ENCODE results near the gene MAPK10.

MAPK10 gene

DNA sequence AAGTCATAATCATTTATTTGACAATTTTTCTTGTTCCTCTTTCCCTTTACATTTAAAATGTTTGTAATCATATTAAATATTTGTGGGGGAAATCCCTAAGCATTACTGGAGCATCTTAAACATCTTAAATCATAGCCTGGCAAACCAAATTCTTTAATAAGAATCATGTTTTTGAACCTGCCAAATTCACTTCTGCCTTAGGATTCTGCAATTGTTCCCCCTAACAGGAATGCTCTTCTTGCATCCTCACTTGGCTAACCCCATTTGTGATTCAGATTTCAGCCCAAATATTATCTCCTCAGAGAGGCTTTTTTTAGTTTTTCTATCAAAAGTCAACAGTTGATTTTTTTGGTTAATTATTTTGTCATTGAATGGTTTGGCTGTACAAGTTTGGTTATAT is 241.1 kb downstream of the MAPK10 start:
- Histone ChIP-seq H3K9me3 (ENCODE audit: control insufficient read depth, insufficient read depth, low read depth, low read length) (no peaks in the 10 kb centered on the region), H3K4me3 (ENCODE audit: low read depth, low read length) (no peak overlapping the region), H3K27ac (ENCODE audit: extremely low read depth, low read depth, low read length) (no peak overlapping the region), H3K36me3 (ENCODE audit: control insufficient read depth in 2 of 2, insufficient read depth in 1 of 2, low read length in 2 of 2) (no peaks in the 10 kb centered on the region), H3K4me1 (ENCODE audit: control insufficient read depth, insufficient read depth, low read length) (no peaks in the 10 kb centered on the region)
- no peak for TF ChIP-seq ZNF280D (tag by site-specific recombination; IDR thresholded peaks at IDR 0.05)
- TF ChIP-seq, protein P1, sequence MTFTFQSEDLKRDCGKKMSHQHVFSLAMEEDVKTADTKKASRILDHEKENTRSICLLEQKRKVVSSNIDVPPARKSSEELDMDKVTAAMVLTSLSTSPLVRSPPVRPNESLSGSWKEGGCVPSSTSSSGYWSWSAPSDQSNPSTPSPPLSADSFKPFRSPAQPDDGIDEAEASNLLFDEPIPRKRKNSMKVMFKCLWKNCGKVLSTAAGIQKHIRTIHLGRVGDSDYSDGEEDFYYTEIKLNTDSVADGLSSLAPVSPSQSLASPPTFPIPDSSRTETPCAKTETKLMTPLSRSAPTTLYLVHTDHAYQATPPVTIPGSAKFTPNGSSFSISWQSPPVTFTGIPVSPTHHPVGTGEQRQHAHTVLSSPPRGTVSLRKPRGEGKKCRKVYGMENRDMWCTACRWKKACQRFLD (tag by site-specific recombination; IDR thresholded peaks at IDR 0.05): no peak
- no peak for TF ChIP-seq ZNF518A (tag by site-specific recombination; conservative IDR thresholded peaks at IDR 0.05; ENCODE audit: low read depth)
- TF ChIP-seq ZBTB8A (tag by site-specific recombination; IDR thresholded peaks at IDR 0.05): no peak
- TF ChIP-seq ZNF544 (tag by site-specific recombination; IDR thresholded peaks at IDR 0.05): no peak
- TF ChIP-seq ZNF660 (tag by site-specific recombination; IDR thresholded peaks at IDR 0.05): no peak
- TF ChIP-seq, protein P2, sequence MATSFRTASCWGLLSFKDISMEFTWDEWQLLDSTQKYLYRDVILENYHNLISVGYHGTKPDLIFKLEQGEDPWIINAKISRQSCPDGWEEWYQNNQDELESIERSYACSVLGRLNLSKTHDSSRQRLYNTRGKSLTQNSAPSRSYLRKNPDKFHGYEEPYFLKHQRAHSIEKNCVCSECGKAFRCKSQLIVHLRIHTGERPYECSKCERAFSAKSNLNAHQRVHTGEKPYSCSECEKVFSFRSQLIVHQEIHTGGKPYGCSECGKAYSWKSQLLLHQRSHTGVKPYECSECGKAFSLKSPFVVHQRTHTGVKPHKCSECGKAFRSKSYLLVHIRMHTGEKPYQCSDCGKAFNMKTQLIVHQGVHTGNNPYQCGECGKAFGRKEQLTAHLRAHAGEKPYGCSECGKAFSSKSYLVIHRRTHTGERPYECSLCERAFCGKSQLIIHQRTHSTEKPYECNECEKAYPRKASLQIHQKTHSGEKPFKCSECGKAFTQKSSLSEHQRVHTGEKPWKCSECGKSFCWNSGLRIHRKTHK (tag by site-specific recombination; IDR thresholded peaks at IDR 0.05): no peak
- TF ChIP-seq, protein P3, sequence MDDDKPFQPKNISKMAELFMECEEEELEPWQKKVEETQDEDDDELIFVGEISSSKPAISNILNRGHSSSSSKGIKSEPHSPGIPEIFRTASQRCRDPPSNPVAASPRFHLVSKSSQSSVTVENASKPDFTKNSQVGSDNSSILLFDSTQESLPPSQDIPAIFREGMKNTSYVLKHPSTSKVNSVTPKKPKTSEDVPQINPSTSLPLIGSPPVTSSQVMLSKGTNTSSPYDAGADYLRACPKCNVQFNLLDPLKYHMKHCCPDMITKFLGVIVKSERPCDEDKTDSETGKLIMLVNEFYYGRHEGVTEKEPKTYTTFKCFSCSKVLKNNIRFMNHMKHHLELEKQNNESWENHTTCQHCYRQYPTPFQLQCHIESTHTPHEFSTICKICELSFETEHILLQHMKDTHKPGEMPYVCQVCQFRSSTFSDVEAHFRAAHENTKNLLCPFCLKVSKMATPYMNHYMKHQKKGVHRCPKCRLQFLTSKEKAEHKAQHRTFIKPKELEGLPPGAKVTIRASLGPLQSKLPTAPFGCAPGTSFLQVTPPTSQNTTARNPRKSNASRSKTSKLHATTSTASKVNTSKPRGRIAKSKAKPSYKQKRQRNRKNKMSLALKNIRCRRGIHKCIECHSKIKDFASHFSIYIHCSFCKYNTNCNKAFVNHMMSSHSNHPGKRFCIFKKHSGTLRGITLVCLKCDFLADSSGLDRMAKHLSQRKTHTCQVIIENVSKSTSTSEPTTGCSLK (tag by site-specific recombination; IDR thresholded peaks at IDR 0.05): no peak
- TF ChIP-seq ZNF311 (tag by site-specific recombination; IDR thresholded peaks at IDR 0.05; ENCODE audit: borderline replicate concordance): no peak
- no peak for TF ChIP-seq ZSCAN30 (tag by site-specific recombination; IDR thresholded peaks at IDR 0.05)
- TF ChIP-seq, protein P4, sequence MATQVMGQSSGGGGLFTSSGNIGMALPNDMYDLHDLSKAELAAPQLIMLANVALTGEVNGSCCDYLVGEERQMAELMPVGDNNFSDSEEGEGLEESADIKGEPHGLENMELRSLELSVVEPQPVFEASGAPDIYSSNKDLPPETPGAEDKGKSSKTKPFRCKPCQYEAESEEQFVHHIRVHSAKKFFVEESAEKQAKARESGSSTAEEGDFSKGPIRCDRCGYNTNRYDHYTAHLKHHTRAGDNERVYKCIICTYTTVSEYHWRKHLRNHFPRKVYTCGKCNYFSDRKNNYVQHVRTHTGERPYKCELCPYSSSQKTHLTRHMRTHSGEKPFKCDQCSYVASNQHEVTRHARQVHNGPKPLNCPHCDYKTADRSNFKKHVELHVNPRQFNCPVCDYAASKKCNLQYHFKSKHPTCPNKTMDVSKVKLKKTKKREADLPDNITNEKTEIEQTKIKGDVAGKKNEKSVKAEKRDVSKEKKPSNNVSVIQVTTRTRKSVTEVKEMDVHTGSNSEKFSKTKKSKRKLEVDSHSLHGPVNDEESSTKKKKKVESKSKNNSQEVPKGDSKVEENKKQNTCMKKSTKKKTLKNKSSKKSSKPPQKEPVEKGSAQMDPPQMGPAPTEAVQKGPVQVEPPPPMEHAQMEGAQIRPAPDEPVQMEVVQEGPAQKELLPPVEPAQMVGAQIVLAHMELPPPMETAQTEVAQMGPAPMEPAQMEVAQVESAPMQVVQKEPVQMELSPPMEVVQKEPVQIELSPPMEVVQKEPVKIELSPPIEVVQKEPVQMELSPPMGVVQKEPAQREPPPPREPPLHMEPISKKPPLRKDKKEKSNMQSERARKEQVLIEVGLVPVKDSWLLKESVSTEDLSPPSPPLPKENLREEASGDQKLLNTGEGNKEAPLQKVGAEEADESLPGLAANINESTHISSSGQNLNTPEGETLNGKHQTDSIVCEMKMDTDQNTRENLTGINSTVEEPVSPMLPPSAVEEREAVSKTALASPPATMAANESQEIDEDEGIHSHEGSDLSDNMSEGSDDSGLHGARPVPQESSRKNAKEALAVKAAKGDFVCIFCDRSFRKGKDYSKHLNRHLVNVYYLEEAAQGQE (tag by site-specific recombination; IDR thresholded peaks at IDR 0.05): no peak
- no peak for TF ChIP-seq ZBTB44 (tag by site-specific recombination; IDR thresholded peaks at IDR 0.05)
- POLR2A ChIA-PET: no interaction called here
- CTCF ChIA-PET: no interaction called here

All from HEK293 (cell line).